ENCODE measurements around the gene RIPOR3. TPM values are rescaled to one million over a fixed set of nuclear protein-coding genes. Genes with fewer than 3 reads are reported as not detected.

RIPOR3 gene
- polyA plus RNA-seq, 1 donor (not counting 4 experiments of a cell fraction or from before 2014, with no cell fraction given), result 0.10 TPM

GRCh38 chr20:50613438-50614169 lies 77.7 kb downstream of the RIPOR3 start:
- Histone ChIP-seq H3K4me1 (ENCODE audit: control insufficient read depth, extremely low read depth, insufficient read depth, low read length) (no peaks in the 10 kb centered on the region), H3K27me3 (ENCODE audit: control insufficient read depth, extremely low read depth, insufficient read depth, low read length) (no peaks in the 10 kb centered on the region), H3K9ac (ENCODE audit: control insufficient read depth, extremely low read depth, insufficient read depth, low read length) (no peak overlapping the region), H3K9me3 (ENCODE audit: control insufficient read depth, low read depth, low read length) (no peaks in the 10 kb centered on the region), H2AFZ (ENCODE audit: control insufficient read depth, low read length) (no peak overlapping the region), H3K79me2 (ENCODE audit: control insufficient read depth, insufficient read depth, low read length) (no peaks in the 10 kb centered on the region), H3K4me3 (ENCODE audit: control insufficient read depth in 2 of 3, extremely low read depth in 1 of 3, insufficient read depth in 2 of 3, low read depth in 1 of 3, low read length in 3 of 3) (no peak overlapping the region), H3K4me2 (ENCODE audit: control insufficient read depth, extremely low read depth, insufficient read depth, low read depth, low read length) (no peak overlapping the region), H3K9me1 (ENCODE audit: control insufficient read depth, extremely low read depth, insufficient read depth, low read length) (no peaks in the 10 kb centered on the region), H4K20me1 (ENCODE audit: control insufficient read depth, extremely low read depth, insufficient read depth, low read length) (no peaks in the 10 kb centered on the region), H3K36me3 (ENCODE audit: control insufficient read depth in 2 of 2, extremely low read depth in 1 of 2, insufficient read depth in 2 of 2, low read length in 2 of 2) (no peaks in the 10 kb centered on the region), H3K27ac (ENCODE audit: control insufficient read depth, insufficient read depth, low read length) (no peak overlapping the region)
- TF ChIP-seq EZH2 (IDR thresholded peaks at IDR 0.05; ENCODE audit: low read length) (no peak), CTCF (optimal IDR thresholded peaks at IDR 0.05 in 1 of 3, IDR thresholded peaks at IDR 0.05 in 1 of 3, conservative IDR thresholded peaks at IDR 0.05 in 1 of 3; ENCODE audit: extremely low read depth in 1 of 3, insufficient read depth in 2 of 3, low read length in 3 of 3) (no peak)
- DNase-seq (ENCODE audit: low read depth, low spot score) (no peak), FAIRE-seq (no peak)
- dilution Hi-C loops (cut with MboI; ENCODE audit: extremely low pct_ligation_motif_present, low sequenced_read_pairs), result no loop called here

GRCh38 chr20:50611128-50611810 lies 80.1 kb downstream of the RIPOR3 start:
- DNase-seq (ENCODE audit: low read depth, low spot score), result no peak
- Histone ChIP-seq H2AFZ (ENCODE audit: control insufficient read depth, low read length) (no peak overlapping the region), H3K4me3 (ENCODE audit: control insufficient read depth in 2 of 3, extremely low read depth in 1 of 3, insufficient read depth in 2 of 3, low read depth in 1 of 3, low read length in 3 of 3) (no peak overlapping the region), H3K4me1 (ENCODE audit: control insufficient read depth, extremely low read depth, insufficient read depth, low read length) (no peaks in the 10 kb centered on the region), H3K27me3 (ENCODE audit: control insufficient read depth, extremely low read depth, insufficient read depth, low read length) (no peaks in the 10 kb centered on the region), H3K36me3 (ENCODE audit: control insufficient read depth in 2 of 2, extremely low read depth in 1 of 2, insufficient read depth in 2 of 2, low read length in 2 of 2) (no peaks in the 10 kb centered on the region), H3K9me3 (ENCODE audit: control insufficient read depth, low read depth, low read length) (no peaks in the 10 kb centered on the region), H3K9ac (ENCODE audit: control insufficient read depth, extremely low read depth, insufficient read depth, low read length) (no peak overlapping the region), H4K20me1 (ENCODE audit: control insufficient read depth, extremely low read depth, insufficient read depth, low read length) (no peaks in the 10 kb centered on the region), H3K27ac (ENCODE audit: control insufficient read depth, insufficient read depth, low read length) (no peak overlapping the region), H3K4me2 (ENCODE audit: control insufficient read depth, extremely low read depth, insufficient read depth, low read depth, low read length) (no peak overlapping the region), H3K79me2 (ENCODE audit: control insufficient read depth, insufficient read depth, low read length) (no peaks in the 10 kb centered on the region), H3K9me1 (ENCODE audit: control insufficient read depth, extremely low read depth, insufficient read depth, low read length) (no peaks in the 10 kb centered on the region)
- FAIRE-seq, result no peak
- dilution Hi-C loops (cut with MboI; ENCODE audit: extremely low pct_ligation_motif_present, low sequenced_read_pairs), result no loop called here
- no peak for TF ChIP-seq EZH2 (IDR thresholded peaks at IDR 0.05; ENCODE audit: low read length)
- TF ChIP-seq CTCF (optimal IDR thresholded peaks at IDR 0.05 in 1 of 3, IDR thresholded peaks at IDR 0.05 in 1 of 3, conservative IDR thresholded peaks at IDR 0.05 in 1 of 3; ENCODE audit: extremely low read depth in 1 of 3, insufficient read depth in 2 of 3, low read length in 3 of 3), result no peak
